K562 (cell line): ENCODE data around the gene ARHGAP9. TPM values are rescaled to one million over a fixed set of nuclear protein-coding genes. Genes with fewer than 3 reads are reported as not detected.
A peak's percentile ranks its signal among the peaks of the same experiment; 100 is the strongest.

Experiments used
- BRCA1 ChIP-seq, 2 experiments: fragments of 450-650 bp in 1 of 2; sonication (generic) in 1 of 2; formaldehyde crosslinking in 1 of 2; IDR thresholded peaks; 2 replicates each; pipeline versions ENCODE4 v1.5.0 to v1.6.1; 2017 to 2020; ENCODE audit warnings: mild to moderate bottlenecking in 1 of 2, missing genetic modification reagents in 1 of 2
- ELK1 ChIP-seq: sonication (generic); formaldehyde crosslinking; IDR thresholded peaks from 2 replicates; pipeline ENCODE4 v1.8.1; 2022; ENCODE audit warnings: missing genetic modification reagents
- ILF3 ChIP-seq: fragments of 450-650 bp; IDR thresholded peaks from 2 replicates; pipeline ENCODE4 v1.6.1; 2018; ENCODE audit warnings: antibody characterized with exemption, mild to moderate bottlenecking, moderate library complexity, borderline replicate concordance
- LARP7 ChIP-seq: fragments of 450-650 bp; IDR thresholded peaks from 2 replicates; pipeline ENCODE4 v1.6.1; 2016
- MITF ChIP-seq: IDR thresholded peaks from 2 replicates; pipeline ENCODE4 v1.6.1; 2014; ENCODE audit warnings: antibody characterized with exemption
- POLR2B ChIP-seq: fragments of 450-650 bp; IDR thresholded peaks from 2 replicates; pipeline ENCODE4 v1.6.1; 2018; ENCODE audit warnings: low read depth; ENCODE audit not compliant: partially characterized antibody
- SLC30A9 ChIP-seq: fragments of 250-450 bp; sonication (Bioruptor Pico); IDR thresholded peaks from 2 replicates; pipeline ENCODE4 v1.8.0; 2022; ENCODE audit warnings: mild to moderate bottlenecking, moderate library complexity
- SNRNP70 ChIP-seq: fragments of 200-400 bp; formaldehyde crosslinking; optimal IDR thresholded peaks from 2 replicates; pipeline ENCODE3; 2017; ENCODE audit warnings: low read depth, low read length
- ZC3H8 ChIP-seq: fragments of 450-650 bp; IDR thresholded peaks from 2 replicates; pipeline ENCODE4 v1.6.1; 2017
- ZNF318 ChIP-seq, 2 experiments: fragments of 450-650 bp; IDR thresholded peaks; 2 replicates each; pipeline ENCODE4 v1.6.1; 2016; ENCODE audit warnings: mild to moderate bottlenecking in 2 of 2, borderline replicate concordance in 1 of 2, low read depth in 1 of 2, moderate library complexity in 1 of 2
- ZNF354B ChIP-seq: fragments of 250-450 bp; sonication (Bioruptor Pico); IDR thresholded peaks from 2 replicates; pipeline ENCODE4 v1.4.0; 2020
- ZNF449 ChIP-seq: fragments of 250-450 bp; sonication (Bioruptor Pico); IDR thresholded peaks from 2 replicates; pipeline ENCODE4 v1.8.0; 2022; ENCODE audit warnings: moderate library complexity, mild to moderate bottlenecking, inconsistent platforms
- ZNF75A ChIP-seq: fragments of 450-650 bp; formaldehyde crosslinking; IDR thresholded peaks from 2 replicates; pipeline ENCODE4 v1.4.0; 2020; ENCODE audit warnings: mild to moderate bottlenecking
- ZNF77 ChIP-seq: fragments of 250-450 bp; sonication (Bioruptor Pico); IDR thresholded peaks from 2 replicates; pipeline ENCODE4 v1.5.0; 2020
- polyA plus RNA-seq, 8 experiments: library from polyadenylated mRNA; depleted of rRNA in 4 of 8; stranded (reverse) in 5 of 8; unstranded in 3 of 8; fragments of >200 nt; fragmentation: Nextera tagmentation in 2 of 8; fragmentation: Illumina TruSeq in 1 of 8; extraction: Ambion mirVana in 2 of 8; extraction: Trizol in 1 of 8; gene quantifications; 2 replicates each; pipeline versions ENCODE4 v1.2.1 to v1.2.3, GENCODE V29; 2011 to 2014; ENCODE audit warnings: inconsistent platforms in 1 of 8, missing spikeins in 1 of 8
- total RNA-seq, 7 experiments: library from RNA; depleted of rRNA in 6 of 7; stranded (reverse); fragments of >200 nt in 6 of 7; fragmentation: Illumina TruSeq in 2 of 7; extraction: Trizol in 2 of 7; gene quantifications; 2 replicates each; pipeline versions ENCODE4 v1.2.1 to v1.2.3, GENCODE V29; 2011 to 2021; ENCODE audit warnings: low replicate concordance in 1 of 7

ARHGAP9 gene
- total and polyA plus RNA-seq, 9 of the 15 experiments (the other 6 are each of a cell fraction or from before 2014, with no cell fraction given) = 1.5 to 10.2 (median 5.1) TPM

- TF ChIP-seq ZNF75A (CRISPR knock-in tag) (no peak), ZNF318 (IDR thresholded peaks at IDR 0.05; ENCODE audit: borderline replicate concordance in 1 of 2, low read depth in 1 of 2) (no peak), ELK1 (CRISPR knock-in tag) (no peak), ZNF354B (CRISPR knock-in tag) (0 out of 2 replicates have a peak, but pooled peaks have one; percentile 7), SLC30A9 (no peak), POLR2B (peak; percentile 87), LARP7 (no peak), ZC3H8 (no peak), MITF (no peak), SNRNP70 (no peak), ZNF449 (CRISPR knock-in tag) (peak; percentile 43; the same call in 1 of the 2 replicates), ZNF77 (CRISPR knock-in tag) (no peak), ILF3 (no peak), BRCA1 (IDR thresholded peaks at IDR 0.05) (no peak), BRCA1 (CRISPR knock-in tag; IDR thresholded peaks at IDR 0.05) (no peak)
Measured at GRCh38 chr12:57430931-57431566, 48.6 kb downstream of the ARHGAP9 start, which contains the start of gene R3HDM2 (continued).
